GOT3 (cell line): ENCODE data around the gene TAF9.
"Not testable (repeated sequence)": the region's sequence is repeated elsewhere in the genome, so short reads cannot be mapped to it uniquely, and the experiment has no call there.

ENCODE experiments used
- DNase-seq: peaks from one replicate; lab custom pipeline; 2025; ENCODE audit warnings: mixed read lengths; lab: John Stamatoyannopoulos, UW

The TAF9 gene

GRCh38 chr5:69335341-69335935 is 33.9 kb downstream of the TAF9 start:
- no peak for DNase-seq

GRCh38 chr5:69334793-69335268 is 34.5 kb downstream of the TAF9 start:
- DNase-seq, result no peak

GRCh38 chr5:69333668-69334315 is 35.5 kb downstream of the TAF9 start:
- DNase-seq, result not testable (repeated sequence)

- DNase-seq, result no peak
These were observed 37.5 kb downstream of the TAF9 start for GRCh38 chr5:69331528-69332445.

GRCh38 chr5:69329905-69330489 is 39.3 kb downstream of the TAF9 start:
- no peak for DNase-seq

GRCh38 chr5:69326365-69326764 is 43.0 kb downstream of the TAF9 start:
- DNase-seq, result no peak

- DNase-seq, result no peak
These were observed 51.9 kb downstream of the TAF9 start for GRCh38 chr5:69317391-69317790.

- no peak for DNase-seq
These were observed 53.3 kb downstream of the TAF9 start for GRCh38 chr5:69315972-69316371.
